DND-41 (cell line): ENCODE data around the gene RPS19.

Source experiments
- CTCF ChIP-seq: IDR thresholded peaks from 2 replicates; pipeline ENCODE4 v1.5.1; 2012; ENCODE audit warnings: borderline replicate concordance, low read length, moderate library complexity, mild to moderate bottlenecking; ENCODE audit not compliant: poor library complexity, severe bottlenecking; ENCODE audit errors: extremely low read depth
- EZH2 ChIP-seq: IDR thresholded peaks from 3 replicates; pipeline ENCODE4 v1.6.1; 2012; ENCODE audit warnings: borderline replicate concordance, low read depth, mild to moderate bottlenecking, moderate library complexity, low read length, inconsistent platforms; ENCODE audit not compliant: severe bottlenecking

- no peak for TF ChIP-seq CTCF
- no peak for TF ChIP-seq EZH2
Observed at GRCh38 chr19:41921577-41922576, 61.8 kb downstream of the RPS19 start.
